Iris pigment epithelial cell (primary cell): ENCODE results near the gene SLC30A3.
A peak's percentile ranks its signal among the peaks of the same experiment; 100 is the strongest.
"Not testable (repeated sequence)": the region's sequence is repeated elsewhere in the genome, so short reads cannot be mapped to it uniquely, and the experiment has no call there.

Source experiments
- DNase-seq: peaks from one replicate; pipeline ENCODE4 v3.0.0-alpha.2; 2011; ENCODE audit warnings: low read depth

SLC30A3 gene

GRCh38 chr2:27284996-27285395, 22.1 kb upstream of the SLC30A3 start:
- DNase-seq, result no peak

- DNase-seq, result no peak
Measured at GRCh38 chr2:27282892-27283291, 20.0 kb upstream of the SLC30A3 start.

- DNase-seq, result no peak
Measured at GRCh38 chr2:27281855-27282559, 19.2 kb upstream of the SLC30A3 start, which contains the start of gene TRIM54. TSS of gene TRIM54 (plus strand) at chr2:27282429. CDS start at chr2:27282732, 303 bp downstream.

- no peak for DNase-seq
Measured at GRCh38 chr2:27281442-27281841, 18.6 kb upstream of the SLC30A3 start.

- DNase-seq, result no peak
Measured at GRCh38 chr2:27280826-27281225, 18.0 kb upstream of the SLC30A3 start.

GRCh38 chr2:27278010-27278409, 15.2 kb upstream of the SLC30A3 start:
- no peak for DNase-seq

GRCh38 chr2:27275211-27276150, 12.6 kb upstream of the SLC30A3 start, which contains the start of gene DNAJC5G:
TSS of gene DNAJC5G (plus strand) at chr2:27275433. CDS start at chr2:27276729, 1,296 bp downstream.
- DNase-seq, result no peak

- DNase-seq, result not testable (repeated sequence)
Measured at GRCh38 chr2:27272537-27273522, 10.0 kb upstream of the SLC30A3 start.

- no peak for DNase-seq
Measured at GRCh38 chr2:27271631-27272340, 8.9 kb upstream of the SLC30A3 start.

GRCh38 chr2:27270670-27271069, 7.8 kb upstream of the SLC30A3 start:
- no peak for DNase-seq

GRCh38 chr2:27270131-27270530, 7.3 kb upstream of the SLC30A3 start:
- DNase-seq, result no peak

- not testable (repeated sequence) for DNase-seq
Measured at GRCh38 chr2:27268296-27268695, 5.4 kb upstream of the SLC30A3 start.

- DNase-seq, result no peak
Measured at GRCh38 chr2:27265536-27265870, 2.7 kb upstream of the SLC30A3 start.

GRCh38 chr2:27264753-27265535, 2.1 kb upstream of the SLC30A3 start:
- DNase-seq, result peak; percentile 27

GRCh38 chr2:27264253-27264752, 1.5 kb upstream of the SLC30A3 start:
- DNase-seq, result no peak

GRCh38 chr2:27263287-27264252, 723 bp upstream of the SLC30A3 start:
- no peak for DNase-seq

- DNase-seq, result no peak
Measured at GRCh38 chr2:27261926-27262298, 935 bp downstream of the SLC30A3 start.

- no peak for DNase-seq
Measured at GRCh38 chr2:27261241-27261925, 1.5 kb downstream of the SLC30A3 start.
